Amniotic epithelial cell (primary cell): ENCODE measurements around the gene C1orf232.

Source experiments
- DNase-seq: peaks from one replicate; pipeline ENCODE4 v3.0.0-alpha.2; 2010; ENCODE audit warnings: low read depth

The C1orf232 gene

GRCh38 chr1:26124418-26125331 is 44.1 kb downstream of the C1orf232 start:
- no peak for DNase-seq

GRCh38 chr1:26122988-26123973 is 45.5 kb downstream of the C1orf232 start:
- DNase-seq = peak; percentile 50

- DNase-seq = peak; percentile 59
Measured at GRCh38 chr1:26121854-26122773, 46.6 kb downstream of the C1orf232 start.

GRCh38 chr1:26119892-26120608 is 48.7 kb downstream of the C1orf232 start:
- DNase-seq = no peak

GRCh38 chr1:26114165-26114927 is 54.4 kb downstream of the C1orf232 start:
- DNase-seq = no peak
